Activated B cell treated with CpG ODN at 0.5 μM for 24 hours (primary cell): ENCODE results near the gene OGFRL1. TPM values are rescaled to one million over a fixed set of nuclear protein-coding genes. Genes with fewer than 3 reads are reported as not detected.
"Not testable (repeated sequence)": the region's sequence is repeated elsewhere in the genome, so short reads cannot be mapped to it uniquely, and the experiment has no call there.

Experiments
- ATAC-seq: fragments of 200-7000 bp; cut with Tn5 transposase; one replicate; pipeline ENCODE4 v1.10.0; 2021; ENCODE audit warnings: low read depth, mild to moderate bottlenecking, moderate library complexity
- CTCF ChIA-PET: fragments of 350-600 bp; sonication (Branson Sonifier 250); formaldehyde crosslinking; loops from one replicate; lab custom pipeline; 2021; ENCODE audit warnings: antibody characterized with exemption; lab: Charles Lee
- POLR2A ChIA-PET: fragments of 350-600 bp; sonication (Branson Sonifier 250); formaldehyde crosslinking; loops from one replicate; lab custom pipeline; 2021; ENCODE audit warnings: antibody characterized with exemption; lab: Charles Lee
- DNase-seq: peaks from one replicate; pipeline ENCODE4 v3.0.0; 2022
- H3K27ac Mint-ChIP-seq: one replicate; pipeline ENCODE4 v1.8.0; 2020; ENCODE audit warnings: mixed read lengths
- H3K27me3 Mint-ChIP-seq: one replicate; pipeline ENCODE4 v1.8.0; 2021; ENCODE audit warnings: mixed read lengths
- H3K36me3 Mint-ChIP-seq: one replicate; pipeline ENCODE4 v1.8.0; 2021; ENCODE audit warnings: low read depth, mixed read lengths
- H3K4me1 Mint-ChIP-seq: one replicate; pipeline ENCODE4 v1.8.0; 2021; ENCODE audit warnings: mixed read lengths
- H3K4me3 Mint-ChIP-seq: one replicate; pipeline ENCODE4 v1.8.0; 2020; ENCODE audit warnings: mild to moderate bottlenecking, mixed read lengths
- H3K9me3 Mint-ChIP-seq: one replicate; pipeline ENCODE4 v1.8.0; 2020; ENCODE audit warnings: mixed read lengths
- CTCF ChIP-seq: fragments of 200-600 bp; IDR thresholded peaks from one replicate; pipeline ENCODE4 v1.8.0; 2022; ENCODE audit warnings: antibody characterized with exemption, mild to moderate bottlenecking
- intact Hi-C: fragments of 100-400 bp; cut with micrococcal nuclease; formaldehyde crosslinking; loops from one replicate; pipeline ENCODE4 v1.15.1; 2024
- total RNA-seq: library from RNA; stranded (reverse); gene quantifications from 2 replicates; pipeline ENCODE4 v1.2.3, GENCODE V29; 2022

OGFRL1 gene
- total RNA-seq, 1 donor from 2014 or later, result 18.4 TPM

GRCh38 chr6:71252960-71253359 lies 35.7 kb upstream of the OGFRL1 start:
- intact Hi-C loops, result no loop called here

GRCh38 chr6:71254323-71254722 lies 34.3 kb upstream of the OGFRL1 start:
- Mint-ChIP-seq H3K4me1 (peaks cover 51% of the 10 kb centered on the region), H3K4me3 (no peak overlapping the region), H3K9me3 (peaks cover 5% of the 10 kb centered on the region), H3K27me3 (peaks cover 1% of the 10 kb centered on the region), H3K36me3 (no peaks in the 10 kb centered on the region), H3K27ac (no peak overlapping the region)
- POLR2A ChIA-PET, result interaction anchor here (1.2 kb wide), 1 partner anchor 15 kb away, joined by 3 read pairs; no protein-coding TSS in a partner anchor
- intact Hi-C loops, result no loop called here
- CTCF ChIA-PET, result no interaction called here
- no peak for ATAC-seq
- no peak for DNase-seq
- no peak for TF ChIP-seq CTCF

More at GRCh38 chr6:71252960-71253359, 35.7 kb upstream of the OGFRL1 start:
- peak overlapping the region; percentile 41 for H3K4me3 Mint-ChIP-seq
- no peak for ATAC-seq
- ChIA-PET POLR2A (interaction anchor here (5.8 kb wide), 1 partner anchor 35 kb away, joined by 67 read pairs; the partner anchor contains the start of gene OGFRL1), CTCF (interaction anchor here (1.4 kb wide), 1 partner anchor 35 kb away, joined by 3 read pairs; the partner anchor contains the start of gene OGFRL1)
- no peaks in the 10 kb centered on the region for H3K27me3 Mint-ChIP-seq
- no peak for TF ChIP-seq CTCF
- no peaks in the 10 kb centered on the region for H3K36me3 Mint-ChIP-seq
- peaks cover 5% of the 10 kb centered on the region for H3K9me3 Mint-ChIP-seq
- peak overlapping the region; percentile 72 for H3K27ac Mint-ChIP-seq
- H3K4me1 Mint-ChIP-seq, result peaks cover 64% of the 10 kb centered on the region
- DNase-seq, result no peak

GRCh38 chr6:71258078-71258866 lies 30.3 kb upstream of the OGFRL1 start:
- no peak for TF ChIP-seq CTCF
- DNase-seq, result no peak
- Mint-ChIP-seq H3K27me3 (peaks cover 9% of the 10 kb centered on the region), H3K36me3 (no peaks in the 10 kb centered on the region), H3K4me3 (no peak overlapping the region), H3K27ac (no peak overlapping the region), H3K9me3 (no peaks in the 10 kb centered on the region), H3K4me1 (peaks cover 14% of the 10 kb centered on the region)
- ChIA-PET CTCF (no interaction called here), POLR2A (interaction anchor here (0.6 kb wide), 1 partner anchor 20 kb away, joined by 3 read pairs; no protein-coding TSS in a partner anchor)
- no peak for ATAC-seq
- intact Hi-C loops, result no loop called here

GRCh38 chr6:71259888-71260604 lies 28.6 kb upstream of the OGFRL1 start:
- DNase-seq (no peak), ATAC-seq (no peak)
- Mint-ChIP-seq H3K27ac (no peak overlapping the region), H3K4me3 (no peak overlapping the region), H3K36me3 (no peaks in the 10 kb centered on the region), H3K9me3 (no peaks in the 10 kb centered on the region), H3K27me3 (peaks cover 9% of the 10 kb centered on the region), H3K4me1 (no peaks in the 10 kb centered on the region)
- ChIA-PET POLR2A (no interaction called here), CTCF (no interaction called here)
- intact Hi-C loops, result no loop called here
- TF ChIP-seq CTCF, result no peak

- no peak for DNase-seq
- Mint-ChIP-seq H3K4me3 (no peak overlapping the region), H3K27ac (no peak overlapping the region), H3K4me1 (peaks cover 2% of the 10 kb centered on the region), H3K27me3 (peaks cover 9% of the 10 kb centered on the region), H3K9me3 (no peaks in the 10 kb centered on the region), H3K36me3 (no peaks in the 10 kb centered on the region)
- intact Hi-C loops, result no loop called here
- TF ChIP-seq CTCF, result no peak
- ATAC-seq, result no peak
- ChIA-PET POLR2A (interaction anchor here (0.6 kb wide), 1 partner anchor 1225 kb away, joined by 3 read pairs; no protein-coding TSS in a partner anchor), CTCF (no interaction called here)
Observed at GRCh38 chr6:71262914-71263313, 25.7 kb upstream of the OGFRL1 start.

GRCh38 chr6:71266392-71266791 lies 22.2 kb upstream of the OGFRL1 start:
- DNase-seq, H3K9me3 Mint-ChIP-seq, CTCF ChIA-PET, H3K4me3 Mint-ChIP-seq, ATAC-seq, intact Hi-C loops, POLR2A ChIA-PET, H3K27me3 Mint-ChIP-seq, H3K36me3 Mint-ChIP-seq, H3K27ac Mint-ChIP-seq: not testable (repeated sequence)
- peaks cover 18% of the 10 kb centered on the region for H3K4me1 Mint-ChIP-seq
